Small intestine (tissue), 7 donors: Measurements from ENCODE around the gene LAMA2. TPM values are rescaled to one million over a fixed set of nuclear protein-coding genes. Genes with fewer than 3 reads are reported as not detected.

Experiments used
- DNase-seq, 2 donors: peaks; one replicate each; pipeline versions ENCODE4 v3.0.0 to v3.0.0-alpha.2; 2013
- FAIRE-seq: peaks from 2 replicates; lab custom pipeline; 2012; peaks lifted over from hg19 to GRCh38; lab: Jason Lieb, UNC
- H3K27ac ChIP-seq, 3 donors: one replicate each; pipeline ENCODE4 v1.5.1; 2013; ENCODE audit warnings: low read length in 2 of 3, mild to moderate bottlenecking in 2 of 3, control low read depth in 1 of 3, inconsistent platforms in 1 of 3, low read depth in 1 of 3, moderate library complexity in 1 of 3
- H3K27me3 ChIP-seq, 3 donors: one replicate each; pipeline ENCODE4 v1.6.1; 2013; ENCODE audit warnings: low read length in 3 of 3, inconsistent platforms in 1 of 3; ENCODE audit not compliant: control insufficient read depth in 3 of 3, insufficient read depth in 3 of 3
- H3K36me3 ChIP-seq, 3 donors: one replicate each; pipeline ENCODE4 v1.6.1; 2013; ENCODE audit warnings: low read length in 3 of 3, inconsistent platforms in 1 of 3, low read depth in 1 of 3, mild to moderate bottlenecking in 1 of 3, moderate library complexity in 1 of 3; ENCODE audit not compliant: control insufficient read depth in 3 of 3, insufficient read depth in 2 of 3
- H3K4me1 ChIP-seq, 3 donors: one replicate each; pipeline ENCODE4 v1.6.1; 2013; ENCODE audit warnings: low read length in 2 of 3, inconsistent platforms in 1 of 3, low read depth in 1 of 3, mild to moderate bottlenecking in 1 of 3, moderate library complexity in 1 of 3; ENCODE audit not compliant: control insufficient read depth in 3 of 3, insufficient read depth in 2 of 3
- H3K4me3 ChIP-seq, 3 donors: one replicate each; pipeline ENCODE4 v1.5.1; 2013; ENCODE audit warnings: low read length in 3 of 3, control low read depth in 1 of 3, inconsistent platforms in 1 of 3, low read depth in 1 of 3, mild to moderate bottlenecking in 1 of 3, moderate library complexity in 1 of 3
- H3K9me3 ChIP-seq, 2 donors: one replicate each; pipeline ENCODE4 v1.6.1; 2013; ENCODE audit warnings: low read depth in 1 of 2, low read length in 1 of 2; ENCODE audit not compliant: control insufficient read depth in 2 of 2, insufficient read depth in 1 of 2
- WGBS, 3 donors: extraction: QIAGEN DNeasy Blood & Tissue Kit; methylation state at CpG; one replicate each; pipeline ENCODE4 v1.1.7; 2013; 5-methylcytosine and 5-hydroxymethylcytosine counted together
- polyA plus RNA-seq, 4 donors: library from polyadenylated mRNA; stranded (reverse) in 3 of 4; unstranded in 1 of 4; fragments of 200-250 nt in 3 of 4; fragments of 120-200 nt in 1 of 4; gene quantifications; one replicate each; pipeline versions ENCODE4 v1.2.1 to v1.2.3, GENCODE V29; 2013
- donor health status: healthy with polysubstance abuse.
- donor health status: control.
- donor health status: control.
- donor health status: Bipolar disorder and iron deficiency.
- donor health status: healthy.

LAMA2 gene
- polyA plus RNA-seq, 4 donors: 0.67 to 12.7 (median 1.1) TPM

- Histone ChIP-seq H3K27ac (no peak overlapping the region), H3K27me3 (no peaks in the 10 kb centered on the region), H3K36me3 (no peaks in the 10 kb centered on the region), H3K4me1 (no peaks in the 10 kb centered on the region), H3K4me3 (no peak overlapping the region), H3K9me3 (no peaks in the 10 kb centered on the region)
- DNase-seq (no peak), FAIRE-seq (no peak)
- 86 to 93% (median 89%) methylated on average over 6 of the region's 6 CpGs for WGBS, 3 donors
These were observed 533.5 kb downstream of the LAMA2 start for GRCh38 chr6:129416337-129416990.

GRCh38 chr6:129417416-129418086 lies 534.6 kb downstream of the LAMA2 start:
- H3K4me1 ChIP-seq: no peaks in the 10 kb centered on the region
- H3K36me3 ChIP-seq: no peaks in the 10 kb centered on the region
- no peak overlapping the region for H3K27ac ChIP-seq
- FAIRE-seq (no peak), DNase-seq (no peak)
- WGBS, 3 donors: 82 to 91% (median 84%) methylated on average over 8 of the region's 8 CpGs
- peaks cover 0 to 4% (median 0%) of the 10 kb centered on the region in 3 donors for H3K27me3 ChIP-seq
- H3K9me3 ChIP-seq: no peaks in the 10 kb centered on the region
- H3K4me3 ChIP-seq: no peak overlapping the region

- Histone ChIP-seq H3K27me3 (peaks cover 0 to 4% (median 0%) of the 10 kb centered on the region in 3 donors), H3K4me1 (no peaks in the 10 kb centered on the region), H3K36me3 (no peaks in the 10 kb centered on the region), H3K9me3 (no peaks in the 10 kb centered on the region), H3K4me3 (no peak overlapping the region), H3K27ac (no peak overlapping the region)
- FAIRE-seq: no peak
- no peak for DNase-seq
- 53 to 75% (median 56%) methylated on average over 2 of the region's 2 CpGs for WGBS, 3 donors
These were observed 536.4 kb downstream of the LAMA2 start for GRCh38 chr6:129419324-129419723.

DNA sequence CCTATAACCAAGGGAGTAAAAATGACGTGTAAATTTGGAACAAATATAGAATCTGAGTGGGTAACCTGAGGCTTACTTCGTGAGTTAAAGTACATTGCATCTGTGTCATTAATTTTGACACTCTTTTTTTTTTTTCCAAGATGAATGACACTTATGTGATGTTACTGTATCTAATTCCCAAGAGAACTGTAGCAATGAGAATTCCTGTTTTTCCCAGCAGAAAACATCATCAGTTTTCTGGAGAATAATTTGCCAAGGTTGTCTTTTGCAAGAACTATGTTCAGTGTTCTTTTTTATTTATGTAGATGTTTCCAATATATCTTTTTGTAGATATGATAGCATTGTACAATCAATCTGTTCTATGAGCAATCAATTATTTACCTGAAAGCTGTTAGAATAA lies 543.4 kb downstream of the LAMA2 start:
- DNase-seq (no peak), FAIRE-seq (no peak)
- 54 to 62% (median 55%) methylated on average over 2 of the region's 2 CpGs for WGBS, 3 donors

GRCh38 chr6:129429956-129430355 lies 547.0 kb downstream of the LAMA2 start:
- H3K4me3 ChIP-seq: no peak overlapping the region
- H3K27ac ChIP-seq: no peak overlapping the region
- H3K27me3 ChIP-seq: no peaks in the 10 kb centered on the region
- FAIRE-seq: no peak
- H3K4me1 ChIP-seq: no peaks in the 10 kb centered on the region
- no peak for DNase-seq
- WGBS, 3 donors: 77 to 87% (median 85%) methylated on average over 2 of the region's 2 CpGs
- H3K36me3 ChIP-seq: no peaks in the 10 kb centered on the region
- H3K9me3 ChIP-seq: no peaks in the 10 kb centered on the region

More for the DNA sequence above, 543.4 kb downstream of the LAMA2 start:
- Histone ChIP-seq H3K4me3 (no peak overlapping the region), H3K36me3 (no peaks in the 10 kb centered on the region), H3K4me1 (no peaks in the 10 kb centered on the region), H3K27ac (no peak overlapping the region), H3K9me3 (no peaks in the 10 kb centered on the region), H3K27me3 (peaks cover 0 to 4% (median 0%) of the 10 kb centered on the region in 3 donors)

- 71 to 94% (median 80%) methylated on average over 1 of the region's 1 CpG for WGBS, 3 donors
- H3K4me1 ChIP-seq: no peaks in the 10 kb centered on the region
- H3K27me3 ChIP-seq: no peaks in the 10 kb centered on the region
- no peak overlapping the region for H3K4me3 ChIP-seq
- no peaks in the 10 kb centered on the region for H3K36me3 ChIP-seq
- no peaks in the 10 kb centered on the region for H3K9me3 ChIP-seq
- FAIRE-seq (no peak), DNase-seq (peak in 1 of 2 donors; percentile 2)
- no peak overlapping the region for H3K27ac ChIP-seq
These were observed 549.8 kb downstream of the LAMA2 start for GRCh38 chr6:129432738-129433137.

- DNase-seq (no peak), FAIRE-seq (no peak)
- no peaks in the 10 kb centered on the region for H3K27me3 ChIP-seq
- H3K36me3 ChIP-seq: no peaks in the 10 kb centered on the region
- H3K27ac ChIP-seq: no peak overlapping the region
- no peaks in the 10 kb centered on the region for H3K9me3 ChIP-seq
- H3K4me1 ChIP-seq: no peaks in the 10 kb centered on the region
- 79 to 87% (median 81%) methylated on average over 3 of the region's 3 CpGs for WGBS, 3 donors
- no peak overlapping the region for H3K4me3 ChIP-seq
These were observed 551.2 kb downstream of the LAMA2 start for GRCh38 chr6:129434091-129434490.

DNA sequence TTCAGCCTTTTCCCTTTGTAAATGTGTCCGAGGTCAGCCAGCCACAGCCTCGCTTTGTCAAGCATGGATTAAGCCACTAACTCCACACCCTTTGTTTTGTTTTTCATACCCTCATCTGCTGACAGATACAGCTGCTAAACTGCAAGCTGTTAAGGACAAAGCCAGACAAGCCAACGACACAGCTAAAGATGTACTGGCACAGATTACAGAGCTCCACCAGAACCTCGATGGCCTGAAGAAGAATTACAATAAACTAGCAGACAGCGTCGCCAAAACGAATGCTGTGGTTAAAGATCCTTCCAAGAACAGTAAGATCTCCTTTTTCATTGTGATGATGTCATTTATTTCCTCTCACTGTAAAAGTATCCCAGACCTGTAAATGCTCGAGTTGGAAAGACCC lies 557.8 kb downstream of the LAMA2 start:
- FAIRE-seq (no peak), DNase-seq (no peak)
- no peaks in the 10 kb centered on the region for H3K4me1 ChIP-seq
- H3K27ac ChIP-seq: no peak overlapping the region
- WGBS, 3 donors: 41 to 52% (median 44%) methylated on average over 8 of the region's 8 CpGs
- no peaks in the 10 kb centered on the region for H3K36me3 ChIP-seq
- no peaks in the 10 kb centered on the region for H3K9me3 ChIP-seq
- H3K4me3 ChIP-seq: no peak overlapping the region
- no peaks in the 10 kb centered on the region for H3K27me3 ChIP-seq
